H54 (cell line): Measurements from ENCODE around the gene CTPS1.

ENCODE experiments used
- DNase-seq: peaks from one replicate; pipeline ENCODE4 v3.0.0; 2011; ENCODE audit warnings: low spot score, mixed read lengths; ENCODE audit not compliant: insufficient read length
- FAIRE-seq: peaks from 3 replicates; lab custom pipeline; 2011; peaks lifted over from hg19 to GRCh38; lab: Jason Lieb, UNC
- POLR2A ChIP-seq: IDR thresholded peaks from 2 replicates; pipeline ENCODE4 v1.6.1; 2011; ENCODE audit warnings: low read depth, mild to moderate bottlenecking, low read length

Gene CTPS1

DNA sequence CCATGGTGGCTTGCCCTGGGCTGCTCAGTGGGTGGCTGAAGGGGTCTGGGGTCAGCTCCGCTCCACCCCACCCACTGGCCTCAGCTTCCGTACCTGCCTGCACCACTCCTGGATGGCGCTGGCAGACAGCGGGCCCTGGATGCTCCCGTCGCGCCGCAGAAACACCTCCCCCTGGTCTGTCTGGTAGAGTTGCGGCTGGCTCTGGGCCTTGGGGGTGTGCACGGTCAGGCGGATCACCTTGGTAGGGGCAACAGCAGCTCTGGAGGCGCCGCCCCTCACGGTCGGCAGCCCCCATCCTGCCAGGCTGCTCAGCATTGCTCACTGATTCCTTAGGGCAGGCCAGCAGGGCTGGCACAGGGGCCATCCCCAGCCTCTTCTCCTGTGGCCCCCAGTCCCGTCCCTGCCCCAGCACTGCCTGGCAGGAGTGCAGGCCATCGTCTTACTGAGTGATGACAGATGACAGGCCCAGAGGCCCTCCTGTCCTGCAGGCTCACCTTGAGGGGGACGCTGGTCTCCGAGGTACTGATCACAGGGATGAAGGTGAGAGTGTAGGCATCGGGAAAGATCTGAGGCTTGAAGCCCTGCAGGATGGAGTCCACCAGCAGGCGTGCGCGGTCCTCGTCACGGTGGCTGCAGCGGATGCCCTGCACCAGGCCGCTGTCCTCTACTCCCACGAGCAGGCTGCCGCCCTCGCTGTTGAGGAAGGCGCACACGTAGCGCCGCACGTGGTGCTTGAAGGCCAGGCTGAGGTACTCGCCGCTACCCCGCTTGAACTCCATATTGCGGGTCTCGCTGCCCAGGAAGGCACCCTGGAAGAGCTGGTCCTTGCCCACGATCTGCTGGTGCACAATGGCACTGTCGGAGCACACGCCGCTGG, 37.9 kb downstream of the CTPS1 start:
- no peak for FAIRE-seq
- no peak for TF ChIP-seq POLR2A
- DNase-seq: no peak

DNA sequence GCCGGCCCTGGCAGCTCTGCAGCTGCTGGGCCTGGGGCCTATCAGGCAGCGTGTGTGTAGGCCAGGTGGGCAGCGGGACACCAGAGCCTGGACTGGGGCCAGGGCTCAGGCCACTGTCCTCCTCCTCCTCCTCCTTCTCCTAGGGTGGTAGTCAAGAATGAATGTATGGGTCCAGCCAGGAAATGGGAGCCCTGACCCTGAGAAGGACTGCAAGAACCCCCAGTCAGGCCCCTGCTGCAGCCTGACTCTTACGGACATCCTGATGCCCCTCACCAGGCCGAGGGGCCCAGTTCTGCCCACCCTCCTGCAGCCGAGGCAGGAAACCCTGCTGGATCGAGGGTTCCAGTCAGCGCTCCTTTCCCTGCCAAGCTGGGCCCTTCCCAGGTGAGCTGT, 38.5 kb downstream of the CTPS1 start:
- DNase-seq (no peak), FAIRE-seq (no peak)
- TF ChIP-seq POLR2A: no peak

DNA sequence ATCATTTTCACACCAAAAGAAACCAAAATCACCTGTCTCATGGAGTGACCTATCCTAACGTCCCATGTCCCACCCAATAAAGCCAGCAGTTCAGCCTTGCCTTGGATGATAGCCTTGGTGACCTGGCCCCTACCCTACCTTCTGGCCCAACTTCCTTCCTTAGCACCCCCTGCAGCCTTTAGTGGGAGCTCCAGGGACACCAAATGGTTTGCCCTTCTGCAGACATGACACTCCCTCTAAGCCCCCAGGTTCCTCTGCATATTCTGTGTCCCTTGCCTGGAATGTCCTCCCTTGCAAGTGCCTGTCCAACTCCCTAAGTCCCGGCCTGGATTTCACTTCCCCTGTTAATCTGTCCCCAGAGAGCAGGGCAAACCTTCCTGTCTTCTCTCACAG, 39.9 kb downstream of the CTPS1 start:
- TF ChIP-seq POLR2A: no peak
- FAIRE-seq (no peak), DNase-seq (no peak)

DNA sequence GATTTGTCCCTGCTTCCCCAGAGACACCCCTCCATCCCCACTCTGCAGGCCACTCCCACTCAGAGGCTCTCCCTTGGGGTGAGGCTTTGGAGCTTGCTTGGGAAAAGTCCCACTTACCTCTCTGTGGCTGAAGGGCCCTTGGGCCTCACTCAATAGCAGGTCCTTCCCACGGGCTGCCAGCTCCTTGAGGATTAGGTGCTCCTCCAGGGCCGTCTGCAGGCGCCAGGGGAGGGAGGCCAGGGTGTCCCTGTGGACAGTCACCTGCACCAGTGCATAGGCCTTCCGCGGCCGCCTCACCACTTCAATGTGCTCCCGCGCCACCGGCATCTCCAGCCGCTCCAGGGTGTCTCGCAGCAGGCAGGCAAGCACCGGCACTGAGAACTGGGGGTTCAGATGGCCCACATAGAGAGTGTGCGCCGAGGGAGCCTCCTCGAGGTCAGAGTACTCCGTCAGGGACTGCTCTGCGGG, 40.6 kb downstream of the CTPS1 start:
- TF ChIP-seq POLR2A: no peak
- no peak for DNase-seq
- FAIRE-seq: no peak

DNA sequence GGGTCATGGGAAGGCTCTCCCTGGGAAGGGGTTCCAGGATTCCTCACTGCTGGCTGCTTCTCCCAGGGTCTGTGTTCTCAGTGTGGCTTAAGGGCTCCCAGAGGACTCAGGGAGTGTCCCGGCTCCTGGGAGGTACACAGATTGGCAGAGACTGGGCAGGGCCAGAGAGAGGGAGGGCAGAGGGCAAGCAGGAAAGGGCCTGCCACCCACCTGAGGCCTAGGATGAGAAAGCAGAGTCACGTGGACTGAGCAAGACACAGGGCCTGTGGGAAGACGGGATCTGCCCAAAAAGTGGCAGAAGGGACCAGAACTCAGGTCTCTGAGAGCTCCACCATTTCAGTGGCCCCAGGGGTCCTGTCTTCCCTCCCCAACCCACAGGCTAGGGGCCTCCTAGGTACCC, 41.2 kb downstream of the CTPS1 start:
- TF ChIP-seq POLR2A: no peak
- no peak for DNase-seq
- no peak for FAIRE-seq

DNA sequence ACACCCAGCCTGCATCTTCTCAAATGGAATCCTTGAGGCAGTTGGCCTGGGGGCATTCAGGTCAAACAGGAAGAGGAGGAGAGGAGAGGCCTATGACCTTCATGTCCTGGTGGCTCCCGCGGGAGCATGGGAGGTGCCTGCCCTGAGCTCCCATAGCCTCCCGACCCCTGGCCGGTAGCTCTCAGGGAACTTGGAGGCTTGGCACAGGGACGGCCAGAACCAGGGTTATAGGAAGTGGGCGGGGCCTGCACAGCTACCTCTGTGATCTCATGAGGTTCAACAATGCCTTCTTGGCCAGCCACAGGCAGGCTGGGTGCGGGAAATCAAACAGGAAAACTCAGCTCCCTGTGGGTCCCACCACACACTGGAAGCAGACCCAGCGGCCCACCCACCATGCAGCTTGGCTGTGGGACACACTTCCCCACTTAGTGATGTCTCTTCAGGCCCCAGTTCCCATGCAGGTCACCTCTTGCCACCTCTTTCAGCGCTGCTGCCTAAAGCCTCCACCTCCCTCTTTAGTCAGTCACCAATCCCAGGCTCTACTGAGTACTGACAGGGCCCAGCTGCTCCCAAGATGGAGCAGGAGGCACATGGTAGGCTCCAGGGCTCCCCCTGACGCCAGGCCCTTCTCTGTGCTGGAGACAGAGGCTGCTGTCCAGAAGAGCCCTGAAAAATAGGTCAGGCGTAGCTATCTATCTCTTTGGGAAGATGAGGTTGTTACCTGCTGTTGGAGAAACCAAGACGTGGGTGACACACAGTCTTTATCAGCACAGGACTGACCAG, 42.2 kb downstream of the CTPS1 start, which contains the start of gene SLFNL1:
TSS of gene SLFNL1 (minus strand) at position 200 of the 783 bp plus-strand sequence. CDS start 1,065 bp downstream, outside the sequence.
- FAIRE-seq (no peak), DNase-seq (no peak)
- no peak for TF ChIP-seq POLR2A

DNA sequence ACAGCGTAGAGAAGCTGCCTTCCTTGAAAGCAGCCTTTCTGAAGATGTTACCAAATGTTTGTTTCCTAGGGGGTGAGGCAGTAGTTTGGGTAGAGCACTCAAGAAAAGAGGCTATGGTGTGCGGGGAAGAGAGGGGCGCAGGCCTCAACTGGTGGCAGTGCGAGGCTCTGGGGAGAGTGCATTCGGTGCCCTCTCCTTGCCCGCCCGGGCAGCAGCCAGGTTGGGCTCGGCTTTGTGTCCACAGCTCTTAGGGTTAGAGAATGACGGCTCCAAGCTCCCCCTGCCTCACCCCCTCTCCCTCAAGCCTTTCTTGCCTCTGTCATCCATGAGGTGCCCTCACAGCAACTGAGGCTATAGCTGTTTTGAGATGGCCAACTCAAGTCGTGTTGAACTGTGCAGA, 42.9 kb downstream of the CTPS1 start:
- TF ChIP-seq POLR2A: no peak
- FAIRE-seq (no peak), DNase-seq (no peak)

DNA sequence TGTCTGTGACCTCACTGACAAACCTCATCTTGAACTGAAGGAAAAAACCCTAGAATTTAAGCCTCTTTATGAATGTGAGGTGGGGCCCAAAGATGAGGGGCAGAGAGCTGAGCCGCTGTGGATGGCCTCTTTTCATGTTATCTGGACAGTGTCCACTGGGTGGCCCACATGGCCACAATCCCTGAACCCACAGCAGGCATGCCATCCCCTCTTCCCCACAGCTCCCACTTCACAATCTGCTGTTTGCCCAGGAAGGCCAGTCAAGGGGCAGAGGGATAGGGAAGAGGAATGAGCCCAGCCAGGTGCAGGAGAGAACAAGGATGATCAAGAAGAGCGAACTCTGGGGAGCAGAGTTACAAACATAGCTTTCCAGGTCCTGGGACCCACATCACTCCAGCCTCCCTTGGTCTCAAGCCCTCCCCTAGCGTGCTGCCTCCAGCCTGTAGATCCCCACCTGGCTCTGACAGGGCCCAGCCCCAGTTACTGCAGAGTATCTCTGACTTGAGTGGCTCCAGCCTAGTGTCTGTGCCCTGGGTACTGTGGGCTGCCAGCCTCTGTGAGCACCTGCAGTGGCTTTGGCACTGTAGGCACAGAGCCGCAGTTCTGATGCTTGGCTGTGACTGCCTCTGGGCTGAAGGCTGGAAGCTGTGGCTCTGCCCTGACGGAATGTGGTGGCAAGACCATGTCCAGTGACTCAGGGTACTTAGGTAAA, 43.9 kb downstream of the CTPS1 start:
- DNase-seq: peak; percentile 58
- no peak for FAIRE-seq
- TF ChIP-seq POLR2A: no peak

DNA sequence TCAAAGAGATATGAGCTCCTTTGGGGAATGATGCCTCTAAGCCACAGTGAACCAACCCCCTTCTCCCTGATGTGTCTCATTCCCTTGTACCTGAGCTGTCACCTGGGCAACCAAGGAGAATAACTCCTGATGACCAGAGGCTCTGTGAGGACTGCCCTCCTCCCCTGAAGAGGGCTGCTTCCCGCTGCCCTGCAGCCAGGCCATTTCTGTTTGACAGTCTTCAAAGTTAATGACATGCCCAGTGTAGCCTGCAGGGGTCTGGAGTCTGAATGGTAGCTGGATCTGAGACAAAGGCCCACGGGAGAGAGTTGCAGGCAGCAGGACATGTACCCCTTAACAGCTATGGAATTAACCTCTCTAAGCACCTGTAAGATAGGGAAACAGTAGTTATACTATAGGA, 45.5 kb downstream of the CTPS1 start:
- no peak for TF ChIP-seq POLR2A
- FAIRE-seq (no peak), DNase-seq (no peak)

DNA sequence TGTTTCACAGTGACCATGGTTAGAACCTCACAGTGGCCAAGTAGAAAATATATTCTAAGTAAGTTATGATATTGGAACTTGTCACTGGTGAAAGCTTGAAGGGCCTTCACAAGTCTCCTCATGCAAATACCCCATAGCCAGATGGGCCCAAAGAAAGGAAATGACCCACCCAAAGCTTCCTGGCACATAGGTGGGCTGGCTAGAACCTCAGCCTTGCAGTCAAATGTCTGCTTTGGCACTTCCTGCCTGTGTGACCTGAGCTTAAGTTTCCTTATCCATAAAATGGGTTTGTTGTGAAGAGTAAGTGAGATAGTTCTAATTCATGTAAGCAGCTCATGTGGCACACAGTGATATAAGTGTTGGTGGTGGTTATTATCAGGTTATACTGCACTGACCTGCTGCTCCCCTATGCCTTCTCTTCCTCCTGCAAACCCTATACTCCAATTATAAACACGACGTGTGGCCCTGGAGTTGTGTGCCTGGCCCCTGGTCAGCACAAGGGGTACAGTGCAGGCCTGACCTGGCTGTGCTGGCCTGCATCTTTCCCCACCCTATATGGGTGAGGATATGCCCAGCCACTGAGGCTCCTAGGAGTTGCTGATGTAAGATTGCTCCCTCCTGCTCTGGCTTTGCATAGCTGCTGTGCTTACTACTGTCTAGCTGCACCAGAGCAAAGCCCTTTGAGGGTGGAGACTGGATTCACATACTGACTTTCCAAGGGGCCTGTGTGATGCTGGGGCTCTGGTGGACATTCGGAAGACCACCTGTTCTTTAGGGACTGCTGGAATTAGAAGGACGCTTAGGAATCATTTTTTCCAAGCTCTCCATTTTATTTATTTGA, 46.7 kb downstream of the CTPS1 start:
- no peak for TF ChIP-seq POLR2A
- no peak for FAIRE-seq

DNA sequence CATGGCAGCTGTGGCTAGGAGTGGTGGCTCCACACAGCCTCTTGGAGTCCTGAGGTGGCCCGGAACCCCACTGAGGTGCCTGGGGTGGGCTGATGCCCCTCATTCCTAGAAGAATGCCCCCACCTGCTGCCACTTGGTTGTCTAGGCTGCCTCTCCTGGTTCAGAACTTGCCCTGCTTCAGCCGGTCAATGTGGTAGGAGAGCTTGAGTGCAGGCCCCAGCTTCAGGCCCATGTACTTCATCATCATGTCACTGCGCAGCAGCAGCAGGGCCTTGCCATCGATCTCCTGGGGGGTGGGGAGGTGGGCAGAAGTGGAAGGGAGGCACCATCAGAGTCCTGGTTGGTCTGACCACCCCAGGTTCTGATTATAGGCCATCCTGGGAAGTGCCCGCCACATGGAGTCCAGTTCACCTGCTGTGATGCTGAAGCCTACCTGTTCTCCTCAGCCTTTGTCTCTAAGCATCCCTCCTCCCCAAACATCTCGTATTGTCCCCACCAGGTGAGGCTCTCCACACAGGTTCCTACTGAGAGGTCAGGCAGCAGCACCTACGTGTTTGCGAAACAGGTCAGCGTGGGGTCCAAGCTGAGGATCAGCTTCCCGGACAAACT, 48.6 kb downstream of the CTPS1 start:
- DNase-seq (no peak), FAIRE-seq (no peak)
- TF ChIP-seq POLR2A: no peak

More for the DNA sequence above, 46.7 kb downstream of the CTPS1 start:
- DNase-seq: no peak

DNA sequence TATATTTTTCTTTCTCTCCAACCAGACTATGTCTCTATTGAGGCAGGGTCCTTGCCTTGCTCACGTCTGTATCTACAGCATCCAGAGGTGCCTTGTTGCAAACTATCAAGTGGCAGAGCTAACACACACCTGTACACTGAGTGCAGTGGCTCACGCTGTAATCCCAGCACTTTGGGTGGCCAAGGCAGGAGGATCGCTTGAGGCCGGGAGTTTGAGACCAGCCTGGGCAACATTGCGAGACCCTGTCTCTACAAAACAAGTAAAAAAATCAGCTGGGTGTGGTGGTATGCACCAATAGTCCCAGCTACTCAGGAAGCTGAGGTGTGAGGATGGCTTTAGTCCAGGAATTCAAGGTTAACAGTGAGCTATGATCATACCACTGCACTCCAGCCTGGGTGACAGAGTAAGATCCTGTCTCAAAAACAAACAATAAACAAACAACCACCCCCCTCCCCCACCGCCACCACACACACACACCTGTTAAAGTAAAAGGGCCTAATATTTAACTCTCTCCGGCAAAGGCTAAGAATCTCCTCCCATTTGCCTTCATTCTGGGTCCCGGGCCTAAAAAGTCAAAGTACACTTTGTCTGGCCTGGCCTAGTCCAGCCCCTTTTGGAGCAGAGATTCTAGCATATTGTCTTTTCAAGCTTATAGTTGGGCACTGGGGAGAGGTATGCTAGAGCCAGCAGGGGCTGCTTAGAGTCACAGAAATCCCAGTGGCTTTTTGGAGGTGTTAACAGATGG, 51.5 kb downstream of the CTPS1 start:
- DNase-seq: no peak
- no peak for TF ChIP-seq POLR2A
- FAIRE-seq: no peak
